HG02840 (cell line): ENCODE measurements around the gene SPATA2L.
"Not testable (repeated sequence)": the region's sequence is repeated elsewhere in the genome, so short reads cannot be mapped to it uniquely, and the experiment has no call there.

Source experiments
- ATAC-seq: cut with Tn5 transposase; IDR thresholded peaks from one replicate; pipeline ENCODE4 v1.9.1; 2021; ENCODE audit warnings: mild to moderate bottlenecking, moderate library complexity, moderate number of reproducible peaks; ENCODE audit not compliant: unreplicated experiment, low FRiP score

SPATA2L gene

GRCh38 chr16:89709716-89710432, 8.4 kb upstream of the SPATA2L start:
- ATAC-seq, result no peak

DNA sequence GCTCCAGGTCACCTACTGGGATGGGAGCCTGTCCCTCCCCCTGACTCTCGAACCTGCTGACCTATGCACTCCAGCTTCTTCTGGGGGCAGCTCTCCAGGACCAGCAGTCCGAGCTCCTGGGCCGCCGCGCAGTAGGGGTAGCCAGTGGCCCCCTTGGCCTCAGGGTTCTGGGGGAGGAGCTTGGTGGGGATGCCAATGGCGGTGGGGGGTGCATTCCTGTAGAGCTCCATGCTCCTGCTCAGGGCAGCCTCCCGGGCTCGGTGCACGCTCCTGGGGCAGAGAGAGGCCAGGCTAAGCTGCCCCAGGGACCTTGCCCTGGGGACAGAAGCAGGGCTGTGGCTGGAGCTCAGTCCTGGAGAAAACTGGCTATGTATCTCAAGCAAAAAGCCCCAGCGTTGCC, 7.7 kb upstream of the SPATA2L start:
- no peak for ATAC-seq

DNA sequence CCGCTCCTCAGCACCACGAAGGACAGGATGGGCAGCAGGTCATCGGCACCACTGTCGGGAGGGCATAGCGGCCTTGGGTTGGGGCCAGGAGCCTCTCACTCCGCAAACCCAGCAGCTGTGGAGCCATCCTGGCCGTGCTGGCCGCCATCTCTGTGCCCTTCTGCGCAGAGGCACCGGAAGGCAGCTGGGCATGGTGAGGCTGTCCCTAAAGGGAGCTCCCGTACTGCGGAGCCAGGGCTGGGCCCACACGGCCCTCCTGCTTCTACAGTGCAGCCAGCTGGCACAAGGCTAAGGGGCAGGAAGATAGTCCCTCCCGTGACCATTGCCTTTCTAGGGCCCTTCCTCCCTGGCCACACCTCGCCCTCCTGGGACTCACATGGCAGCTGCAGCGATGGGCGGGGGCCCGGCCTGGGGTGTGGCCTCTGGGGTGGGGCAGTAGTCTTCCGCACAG, 7.0 kb upstream of the SPATA2L start:
- no peak for ATAC-seq

GRCh38 chr16:89707695-89708094, 6.2 kb upstream of the SPATA2L start:
- no peak for ATAC-seq

- ATAC-seq, result no peak
These were observed 5.2 kb upstream of the SPATA2L start for GRCh38 chr16:89706518-89707260.

DNA sequence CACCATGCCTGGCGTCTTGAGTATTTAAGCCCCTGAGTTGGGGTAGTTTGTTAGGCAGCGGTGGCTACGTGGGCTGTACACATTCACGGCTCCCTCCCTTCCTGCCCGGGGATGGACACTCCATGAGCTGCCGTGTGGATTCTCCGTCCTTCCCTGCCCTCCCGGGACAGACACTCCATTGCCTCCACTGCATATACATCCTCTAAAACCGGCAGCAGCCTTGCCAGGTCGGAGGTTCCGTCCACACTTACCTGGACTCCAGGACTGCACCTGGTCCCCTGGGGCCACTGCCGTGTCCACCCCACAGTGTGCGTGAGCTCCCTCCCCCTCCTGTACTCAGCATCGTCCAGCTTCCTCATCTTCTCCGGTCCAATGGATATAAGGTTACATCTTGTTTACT, 3.5 kb upstream of the SPATA2L start:
- no peak for ATAC-seq

DNA sequence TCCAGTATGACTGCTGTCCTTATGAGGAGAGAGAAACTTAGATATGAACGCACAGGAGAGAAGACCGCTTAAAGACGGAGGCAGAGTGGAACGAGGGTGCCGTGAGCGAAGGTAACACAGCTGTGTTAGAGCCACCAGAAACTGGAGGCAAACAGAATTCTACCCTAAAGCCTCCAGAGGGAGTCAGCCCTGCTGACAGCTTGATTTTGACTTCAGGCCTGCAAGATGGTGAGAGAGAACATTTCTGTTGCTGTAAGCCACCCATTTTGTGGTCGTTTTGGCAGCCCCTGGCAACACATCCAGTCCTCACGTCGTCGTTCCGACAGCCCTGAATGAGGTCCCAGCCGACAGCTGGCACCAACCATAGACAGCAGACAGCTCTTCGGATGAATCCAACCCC, 2.8 kb upstream of the SPATA2L start:
- no peak for ATAC-seq

DNA sequence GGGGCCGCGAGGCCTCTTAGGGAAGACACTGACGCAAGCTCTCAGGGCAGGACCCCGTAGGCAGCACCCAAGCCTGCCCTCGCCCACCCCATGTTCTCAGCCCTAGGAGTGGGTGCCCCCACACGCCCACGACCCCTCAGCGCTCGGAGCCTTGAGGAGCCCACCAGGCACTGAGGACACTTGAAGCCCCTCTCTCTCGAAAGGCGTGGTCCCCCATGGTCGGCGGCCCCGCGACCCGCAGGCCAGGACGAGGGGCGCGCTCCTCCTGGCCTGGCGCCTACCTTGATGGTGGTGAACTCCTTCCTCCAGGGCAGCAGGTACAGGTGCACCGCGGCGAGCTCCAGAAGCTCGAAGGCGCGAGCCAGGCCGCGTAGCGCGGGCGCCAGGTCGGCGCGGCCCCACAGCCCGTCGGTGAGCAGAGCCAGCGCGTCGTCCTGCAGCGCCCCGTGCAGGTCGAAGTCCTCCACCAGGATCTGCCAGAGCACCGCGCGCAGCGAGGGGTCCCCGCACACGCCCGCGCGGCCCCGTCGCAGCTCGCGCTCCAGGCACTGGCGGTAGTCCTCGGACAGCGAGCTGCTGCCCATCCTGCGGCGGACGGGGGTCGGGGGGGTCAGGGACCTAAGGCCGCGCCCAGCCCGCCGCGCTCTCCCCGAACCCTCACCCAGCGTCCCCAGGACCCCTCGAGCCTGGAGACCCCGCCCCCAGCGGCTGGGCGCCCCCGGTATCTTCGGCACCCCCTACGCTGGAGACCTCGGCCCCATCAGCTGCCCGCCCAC, 668 bp downstream of the SPATA2L start:
- no peak for ATAC-seq

GRCh38 chr16:89700100-89700648, 1.3 kb downstream of the SPATA2L start:
- ATAC-seq, result no peak

GRCh38 chr16:89699629-89700099, 1.8 kb downstream of the SPATA2L start:
- not testable (repeated sequence) for ATAC-seq

DNA sequence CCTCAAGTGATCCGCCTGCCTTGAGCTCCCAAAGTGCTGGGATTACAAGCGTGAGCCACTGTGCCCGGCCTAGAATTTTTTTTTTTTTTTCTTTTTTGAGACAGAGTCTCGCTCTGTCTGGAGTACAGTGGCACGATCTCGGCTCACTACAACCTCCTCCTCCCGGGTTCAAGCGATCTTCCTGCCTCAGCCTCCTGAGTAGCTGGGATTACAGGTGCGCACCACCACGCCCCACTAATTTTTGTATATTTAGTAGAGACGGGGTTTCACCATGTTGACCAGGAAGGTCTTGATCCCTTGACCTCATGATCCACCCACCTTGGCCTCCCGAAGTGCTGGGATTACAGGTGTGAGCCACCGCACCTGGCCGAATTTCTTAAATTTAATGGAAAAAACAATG, 2.8 kb downstream of the SPATA2L start:
- not testable (repeated sequence) for ATAC-seq

- no peak for ATAC-seq
These were observed 3.7 kb downstream of the SPATA2L start for GRCh38 chr16:89697616-89698331.

GRCh38 chr16:89697161-89697615, 4.3 kb downstream of the SPATA2L start:
- ATAC-seq, result no peak

DNA sequence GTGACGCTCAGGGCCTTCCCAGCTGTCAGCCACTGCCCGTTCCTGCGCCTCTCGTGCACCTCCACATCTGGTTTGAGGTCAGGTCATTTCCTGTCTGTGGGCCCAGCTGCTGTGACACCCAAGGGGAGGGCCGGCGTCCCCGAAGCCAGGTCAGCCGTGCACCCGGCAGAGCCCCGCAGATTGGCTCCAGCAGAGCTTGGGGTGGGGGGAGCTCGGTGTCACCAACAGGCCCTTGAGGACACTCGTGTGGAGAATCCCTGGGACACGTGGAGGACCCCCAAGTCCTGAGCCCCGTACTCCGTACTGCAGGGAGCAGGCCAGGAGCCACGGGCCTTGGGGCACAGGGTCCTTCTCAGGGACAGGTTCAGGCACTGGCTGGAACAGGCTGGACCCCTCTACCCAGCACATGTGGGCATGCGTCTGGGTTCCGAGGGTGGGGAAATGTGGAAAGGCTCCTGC, 4.8 kb downstream of the SPATA2L start:
- no peak for ATAC-seq

DNA sequence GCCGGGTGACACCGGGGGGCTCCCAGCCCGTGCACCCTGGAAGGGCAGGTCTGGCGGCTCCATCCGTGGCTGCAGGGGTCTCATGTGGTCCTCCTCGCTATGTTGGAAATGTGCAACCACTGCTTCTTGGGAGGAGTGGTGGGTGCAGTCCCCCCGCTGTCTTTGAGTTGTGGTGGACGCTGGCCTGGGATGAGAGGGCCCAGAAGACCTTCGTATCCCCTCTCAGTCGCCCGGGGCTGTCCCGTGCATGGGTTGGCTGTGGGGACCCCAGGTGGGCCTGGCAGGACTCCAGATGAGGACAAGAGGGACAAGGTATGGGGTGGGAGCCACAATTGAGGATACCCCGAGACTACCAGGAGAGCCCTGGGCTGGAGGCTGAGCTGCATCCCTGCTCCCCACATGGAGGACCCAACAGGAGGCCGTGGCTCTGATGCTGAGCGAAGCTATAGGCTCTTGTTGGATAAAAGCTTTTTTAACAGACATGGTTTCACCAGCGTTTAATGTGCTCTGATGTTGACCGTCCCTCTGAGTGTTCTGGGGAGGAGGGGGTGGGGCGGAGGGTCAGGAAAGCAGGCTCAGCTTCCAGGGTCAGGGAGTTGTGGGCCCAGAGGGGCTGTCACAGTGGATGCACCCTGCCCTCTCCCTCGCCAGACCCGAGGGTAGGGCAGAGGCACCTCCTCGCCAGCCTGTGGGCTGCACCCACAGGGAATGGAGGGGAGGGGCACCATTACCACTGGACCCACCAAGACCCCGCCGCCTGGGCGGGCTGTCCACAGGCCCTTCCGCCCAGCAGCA, 5.4 kb downstream of the SPATA2L start:
- no peak for ATAC-seq

- no peak for ATAC-seq
These were observed 6.2 kb downstream of the SPATA2L start for GRCh38 chr16:89695086-89695874.

- ATAC-seq, result not testable (repeated sequence)
These were observed 6.8 kb downstream of the SPATA2L start for GRCh38 chr16:89694784-89695085.

DNA sequence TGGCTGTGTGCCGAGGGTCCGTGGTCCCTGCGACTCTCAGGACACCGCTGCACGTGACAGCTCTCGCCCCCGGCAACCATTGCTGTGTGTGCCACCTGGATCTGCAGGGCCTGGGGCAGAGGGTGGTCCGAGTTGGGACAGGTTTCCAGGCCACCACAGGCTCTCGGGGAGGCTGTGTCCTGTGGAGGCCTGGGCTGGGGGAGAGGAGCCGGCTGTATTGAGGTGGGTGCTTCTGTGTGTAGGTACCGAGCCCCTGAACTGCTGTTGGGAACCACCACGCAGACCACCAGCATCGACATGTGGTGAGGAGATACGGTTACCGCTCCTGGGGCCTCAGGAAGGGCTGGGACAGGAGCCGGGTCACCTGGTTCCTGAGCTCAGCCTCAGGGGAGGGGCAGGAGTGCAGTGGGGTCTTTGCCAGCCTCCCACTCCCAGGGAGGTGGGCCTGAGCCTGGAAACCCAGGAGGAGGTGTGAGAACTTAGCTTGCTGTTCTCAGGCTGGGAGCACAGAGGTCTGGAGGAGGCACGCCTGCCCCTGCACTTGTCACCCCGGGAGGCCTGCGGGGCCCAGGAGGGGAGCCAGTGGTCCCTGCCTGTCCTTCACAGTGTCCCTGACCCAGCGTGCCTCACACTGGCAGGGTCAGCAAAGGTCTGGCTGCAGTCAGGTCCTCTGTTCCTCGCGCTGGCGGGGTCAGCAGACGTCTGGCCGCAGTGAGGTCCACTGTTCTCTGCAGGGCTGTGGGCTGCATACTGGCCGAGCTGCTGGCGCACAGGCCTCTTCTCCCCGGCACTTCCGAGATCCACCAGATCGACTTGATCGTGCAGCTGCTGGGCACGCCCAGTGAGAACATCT, 7.3 kb downstream of the SPATA2L start:
- no peak for ATAC-seq
